K562 (cell line): ENCODE results near the gene SAMD4A. TPM values are rescaled to one million over a fixed set of nuclear protein-coding genes. Genes with fewer than 3 reads are reported as not detected.

Source experiments
- ATAC-seq: fragments of 200-7000 bp; cut with Tn5 transposase; 3 replicates; pipeline ENCODE4 v1.9.1; 2020; ENCODE audit warnings: moderate library complexity
- BruUV-seq: library from RNA; stranded (reverse); fragments of 400-500 nt; replicated peaks from 2 replicates; lab custom pipeline; 2021; lab: Mats Ljungman, UMichigan
- CTCF ChIA-PET: fragments of 300-600 bp; formaldehyde crosslinking; extraction: SDS; loops from one replicate; lab custom pipeline; 2021; ENCODE audit warnings: low intra/inter-chr PET ratio; lab: Yijun Ruan, JAX
- POLR2A ChIA-PET: fragments of 300-600, 350-650 bp; sonication (Branson Sonifier 250); formaldehyde crosslinking; extraction: SDS; loops from one replicate; lab custom pipeline; 2021; ENCODE audit warnings: antibody characterized with exemption, inconsistent platforms; lab: Yijun Ruan, JAX
- DNase-seq, 4 experiments: peaks; one replicate each; pipeline versions ENCODE4 v3.0.0 to v3.0.0-alpha.2; 2011 to 2018; ENCODE audit warnings: low spot score in 3 of 4, mixed read lengths in 3 of 4; ENCODE audit errors: extremely low read depth in 1 of 4
- FAIRE-seq: peaks from 2 replicates; lab custom pipeline; 2011; peaks lifted over from hg19 to GRCh38; lab: Jason Lieb, UNC
- H2AFZ ChIP-seq: 2 replicates; pipeline ENCODE4 v1.6.0; 2011; ENCODE audit warnings: low read depth, low read length, control low read depth, inconsistent platforms
- H3K27ac ChIP-seq: fragments of 200-600 bp; 3 replicates; pipeline ENCODE4 v1.8.0; 2011; ENCODE audit warnings: low read depth, mild to moderate bottlenecking, control low read depth, inconsistent platforms, low read length, moderate library complexity, mixed read lengths; ENCODE audit errors: extremely low read depth
- H3K27me3 ChIP-seq, 2 experiments: fragments of 300-600 bp in 1 of 2; 2 replicates in 1 of 2; 3 replicates in 1 of 2; pipeline versions ENCODE4 v1.6.0 to v1.8.0; 2011; ENCODE audit warnings: inconsistent platforms in 2 of 2, low read length in 2 of 2, mild to moderate bottlenecking in 1 of 2, mixed read lengths in 1 of 2, moderate library complexity in 1 of 2; ENCODE audit not compliant: control insufficient read depth in 2 of 2, insufficient read depth in 2 of 2
- H3K36me3 ChIP-seq: fragments of 300-600 bp; 3 replicates; pipeline ENCODE4 v1.8.0; 2011; ENCODE audit warnings: mild to moderate bottlenecking, low read length, inconsistent platforms; ENCODE audit not compliant: control insufficient read depth, insufficient read depth
- H3K4me1 ChIP-seq, 2 experiments: fragments of 200-600 bp in 1 of 2; replicated peaks in 1 of 2; 2 replicates in 1 of 2; 3 replicates in 1 of 2; pipeline versions ENCODE4 v1.5.1 to v1.8.0; 2011; ENCODE audit warnings: inconsistent platforms in 2 of 2, low read length in 2 of 2, mild to moderate bottlenecking in 1 of 2, mixed read lengths in 1 of 2, moderate library complexity in 1 of 2; ENCODE audit not compliant: control insufficient read depth in 2 of 2, insufficient read depth in 2 of 2
- H3K4me2 ChIP-seq: 2 replicates; pipeline ENCODE4 v1.6.1; 2011; ENCODE audit warnings: low read length, control low read depth, inconsistent platforms, mixed read lengths; ENCODE audit not compliant: insufficient read depth
- H3K4me3 ChIP-seq: fragments of 200-600 bp; sonication (generic), shearing (Covaris generic); 2 replicates; pipeline ENCODE4 v1.5.1; 2016; ENCODE audit warnings: control low read depth, inconsistent platforms
- H3K79me2 ChIP-seq: fragments of 200-600 bp; 3 replicates; pipeline ENCODE4 v1.8.0; 2011; ENCODE audit warnings: low read length, inconsistent platforms; ENCODE audit not compliant: control insufficient read depth, insufficient read depth
- H3K9ac ChIP-seq, 2 experiments: 2 replicates each; pipeline versions ENCODE4 v1.6.0 to v1.6.1; 2011; ENCODE audit warnings: low read depth in 2 of 2, low read length in 2 of 2, control low read depth in 1 of 2, inconsistent platforms in 1 of 2, mild to moderate bottlenecking in 1 of 2, mixed read lengths in 1 of 2; ENCODE audit not compliant: insufficient read depth in 1 of 2
- H3K9me1 ChIP-seq: one replicate; pipeline ENCODE4 v1.6.0; 2011; ENCODE audit warnings: inconsistent platforms, mild to moderate bottlenecking, low read length, moderate library complexity; ENCODE audit not compliant: control insufficient read depth, insufficient read depth
- H3K9me3 ChIP-seq: replicated peaks from 2 replicates; pipeline ENCODE4 v1.5.1; 2011; ENCODE audit warnings: low read depth, low read length, inconsistent platforms; ENCODE audit not compliant: control insufficient read depth, insufficient read depth
- H4K20me1 ChIP-seq: replicated peaks from 2 replicates; pipeline ENCODE4 v1.6.1; 2011; ENCODE audit warnings: low read length, inconsistent platforms, mixed read lengths; ENCODE audit not compliant: control insufficient read depth, insufficient read depth
- ARNT ChIP-seq, 2 experiments: fragments of 450-650 bp; IDR thresholded peaks; 2 replicates each; pipeline ENCODE4 v1.6.1; 2016; ENCODE audit warnings: mild to moderate bottlenecking in 1 of 2
- KLF1 ChIP-seq: fragments of 450-650 bp; IDR thresholded peaks from 2 replicates; pipeline ENCODE4 v1.6.1; 2016; ENCODE audit warnings: missing genetic modification characterization, missing compliant biosample characterization
- WGBS: fragments of 100-300 bp; shearing (Covaris generic); methylation state at CpG from one replicate; pipeline ENCODE4 v1.1.6; 2016; ENCODE audit warnings: low coverage, mixed read lengths; ENCODE audit not compliant: insufficient coverage; ENCODE audit errors: missing lambda C conversion rate; 5-methylcytosine and 5-hydroxymethylcytosine counted together
- in situ Hi-C: fragments of 300-500 bp; cut with MboI; formaldehyde crosslinking; loops from 4 replicates; pipeline ENCODE4 v1.15.0; 2018; ENCODE audit warnings: inconsistent platforms, mixed read lengths
- intact Hi-C: fragments of 100-400 bp; cut with micrococcal nuclease; formaldehyde crosslinking; loops from 2 replicates; pipeline ENCODE4 v1.14.2; 2022
- polyA plus RNA-seq, 8 experiments: library from polyadenylated mRNA; depleted of rRNA in 4 of 8; stranded (reverse) in 5 of 8; unstranded in 3 of 8; fragments of >200 nt; fragmentation: Nextera tagmentation in 2 of 8; fragmentation: Illumina TruSeq in 1 of 8; extraction: Ambion mirVana in 2 of 8; extraction: Trizol in 1 of 8; gene quantifications; 2 replicates each; pipeline versions ENCODE4 v1.2.1 to v1.2.3, GENCODE V29; 2011 to 2014; ENCODE audit warnings: inconsistent platforms in 1 of 8, missing spikeins in 1 of 8
- total RNA-seq, 7 experiments: library from RNA; depleted of rRNA in 6 of 7; stranded (reverse); fragments of >200 nt in 6 of 7; fragmentation: Illumina TruSeq in 2 of 7; extraction: Trizol in 2 of 7; gene quantifications; 2 replicates each; pipeline versions ENCODE4 v1.2.1 to v1.2.3, GENCODE V29; 2011 to 2021; ENCODE audit warnings: low replicate concordance in 1 of 7
- TF ChIP-seq, protein P1 (sequence below): fragments of 450-650 bp; IDR thresholded peaks from 2 replicates; pipeline ENCODE4 v1.6.1; 2017; ENCODE audit warnings: antibody characterized with exemption

SAMD4A gene
- total and polyA plus RNA-seq, 9 of the 15 experiments (the other 6 are each of a cell fraction or from before 2014, with no cell fraction given), result 0.66 to 6.8 (median 3.3) TPM

DNA sequence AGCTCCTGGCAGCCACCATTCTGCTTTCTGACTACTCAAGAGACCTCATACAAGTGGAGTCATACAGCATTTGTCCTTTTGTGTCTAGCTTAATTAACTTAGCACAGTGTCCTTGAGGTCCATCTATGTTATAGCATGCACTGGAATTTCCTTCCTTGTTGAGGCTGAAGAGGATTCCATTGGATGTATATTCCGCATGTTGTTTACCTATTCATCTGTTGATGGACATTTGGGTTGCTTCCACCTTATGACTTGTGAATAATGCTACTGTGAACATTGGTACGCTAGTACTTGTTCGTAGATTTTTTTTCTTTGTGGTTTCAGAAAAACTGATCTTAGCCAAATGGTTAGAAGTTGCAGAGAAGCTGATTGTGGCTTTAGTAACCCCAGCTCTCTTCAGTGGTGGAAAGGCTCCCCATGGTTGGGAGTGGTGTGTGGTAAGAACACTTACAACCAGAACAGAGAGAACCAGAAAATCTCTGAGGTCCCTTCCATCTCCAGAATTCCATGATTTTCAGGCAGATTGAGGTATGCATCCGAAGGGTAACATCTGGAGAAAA lies 118.4 kb downstream of the SAMD4A start:
- CTCF ChIA-PET, result no interaction called here
- H3K79me2 ChIP-seq, result no peaks in the 10 kb centered on the region
- FAIRE-seq, result no peak

More for the DNA sequence above, 118.4 kb downstream of the SAMD4A start:
- H4K20me1 ChIP-seq, result 0 out of 2 replicates have a peak, but pooled peaks cover 4% of the 10 kb centered on the region
- peaks cover 0 to 13% of the 10 kb centered on the region in 2 experiments; a peak in 4 of 5 replicates for H3K4me1 ChIP-seq
- H3K36me3 ChIP-seq, result peaks cover 18% of the 10 kb centered on the region; the same call in 2 of the 3 replicates
- H3K4me3 ChIP-seq, result no peak overlapping the region
- H3K27me3 ChIP-seq, result no peaks in the 10 kb centered on the region
- 96% methylated on average over 4 of the region's 4 CpGs for WGBS
- ATAC-seq, result no peak
- in situ Hi-C loops, result no loop called here
- H3K27ac ChIP-seq, result no peak overlapping the region
- H2AFZ ChIP-seq, result no peak overlapping the region
- intact Hi-C loops, result no loop called here
- POLR2A ChIA-PET, result interaction anchor here (0.5 to 1.1 kb wide), 3 partner anchors 10 to 118 kb away, joined by 3 to 5 read pairs (median 4); partner anchors contain the start of gene SAMD4A
- no peak overlapping the region for H3K4me2 ChIP-seq
- H3K9me3 ChIP-seq, result no peaks in the 10 kb centered on the region
- no peak for DNase-seq
- no peak overlapping the region for H3K9ac ChIP-seq
- TF ChIP-seq, protein P1, sequence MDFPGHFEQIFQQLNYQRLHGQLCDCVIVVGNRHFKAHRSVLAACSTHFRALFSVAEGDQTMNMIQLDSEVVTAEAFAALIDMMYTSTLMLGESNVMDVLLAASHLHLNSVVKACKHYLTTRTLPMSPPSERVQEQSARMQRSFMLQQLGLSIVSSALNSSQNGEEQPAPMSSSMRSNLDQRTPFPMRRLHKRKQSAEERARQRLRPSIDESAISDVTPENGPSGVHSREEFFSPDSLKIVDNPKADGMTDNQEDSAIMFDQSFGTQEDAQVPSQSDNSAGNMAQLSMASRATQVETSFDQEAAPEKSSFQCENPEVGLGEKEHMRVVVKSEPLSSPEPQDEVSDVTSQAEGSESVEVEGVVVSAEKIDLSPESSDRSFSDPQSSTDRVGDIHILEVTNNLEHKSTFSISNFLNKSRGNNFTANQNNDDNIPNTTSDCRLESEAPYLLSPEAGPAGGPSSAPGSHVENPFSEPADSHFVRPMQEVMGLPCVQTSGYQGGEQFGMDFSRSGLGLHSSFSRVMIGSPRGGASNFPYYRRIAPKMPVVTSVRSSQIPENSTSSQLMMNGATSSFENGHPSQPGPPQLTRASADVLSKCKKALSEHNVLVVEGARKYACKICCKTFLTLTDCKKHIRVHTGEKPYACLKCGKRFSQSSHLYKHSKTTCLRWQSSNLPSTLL, result no peak
- TF ChIP-seq KLF1 (tag), result no peak
- no peak for TF ChIP-seq ARNT (IDR thresholded peaks at IDR 0.05)
- BruUV-seq, result TSS peak; percentile 52
- H3K9me1 ChIP-seq, result no peaks in the 10 kb centered on the region
